K562 treated with DMSO at 1 percent for 24 hours (cell line): Measurements from ENCODE around the gene KATNAL2. TPM values are rescaled to one million over a fixed set of nuclear protein-coding genes. Genes with fewer than 3 reads are reported as not detected.

Experiments used
- total RNA-seq: library from RNA; unstranded; fragments of 300-600 nt; gene quantifications from 2 replicates; pipeline ENCODE4 v1.2.3, GENCODE V29; 2022; ENCODE audit warnings: low read depth; ENCODE audit not compliant: insufficient read depth

The KATNAL2 gene
- 0.73 and 2.0 TPM in 2 replicates for total RNA-seq

DNA sequence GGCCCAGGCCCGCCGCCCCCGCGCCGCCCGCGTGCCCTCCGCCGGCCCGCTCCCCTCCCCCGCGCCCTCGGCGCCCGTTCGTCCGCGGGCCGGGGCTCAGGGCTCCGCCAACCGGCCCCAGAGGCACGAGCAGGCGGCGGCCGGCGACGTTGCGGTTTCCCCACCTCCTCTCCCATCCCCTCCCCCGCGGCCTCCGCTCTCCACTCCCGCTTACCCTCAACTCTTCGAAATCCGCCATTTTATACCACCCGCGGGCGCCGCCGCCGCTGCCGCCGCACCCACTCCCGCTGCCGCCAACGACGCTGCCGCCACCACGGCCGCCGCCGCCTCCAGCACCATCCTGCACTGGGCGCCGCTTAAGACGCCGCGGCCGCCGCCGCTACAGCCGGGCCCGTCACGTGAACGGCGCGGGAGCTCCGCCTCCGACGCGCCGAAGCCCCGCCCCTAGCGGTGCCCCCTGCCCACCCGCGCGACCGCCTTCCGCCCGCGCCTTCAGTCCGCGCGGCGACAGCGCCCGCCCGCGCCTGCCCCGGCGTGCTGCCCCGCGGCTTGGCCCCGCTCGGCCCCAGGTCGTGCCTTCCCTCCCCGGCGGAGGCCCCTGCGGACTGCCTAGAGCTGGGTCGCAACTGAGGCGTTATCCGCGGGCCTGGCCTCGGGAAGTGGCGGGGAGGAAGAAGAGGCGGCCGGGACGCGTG is at the start of gene KATNAL2, which contains the start of gene PIAS2:
KATNAL2 (plus strand) TSS at position 495 of the 695 bp plus-strand sequence. CDS start 29,271 bp downstream, outside the sequence.
PIAS2 (minus strand) TSS at position 400 of the 695 bp plus-strand sequence; CDS start at position 238, 162 bp downstream.

DNA sequence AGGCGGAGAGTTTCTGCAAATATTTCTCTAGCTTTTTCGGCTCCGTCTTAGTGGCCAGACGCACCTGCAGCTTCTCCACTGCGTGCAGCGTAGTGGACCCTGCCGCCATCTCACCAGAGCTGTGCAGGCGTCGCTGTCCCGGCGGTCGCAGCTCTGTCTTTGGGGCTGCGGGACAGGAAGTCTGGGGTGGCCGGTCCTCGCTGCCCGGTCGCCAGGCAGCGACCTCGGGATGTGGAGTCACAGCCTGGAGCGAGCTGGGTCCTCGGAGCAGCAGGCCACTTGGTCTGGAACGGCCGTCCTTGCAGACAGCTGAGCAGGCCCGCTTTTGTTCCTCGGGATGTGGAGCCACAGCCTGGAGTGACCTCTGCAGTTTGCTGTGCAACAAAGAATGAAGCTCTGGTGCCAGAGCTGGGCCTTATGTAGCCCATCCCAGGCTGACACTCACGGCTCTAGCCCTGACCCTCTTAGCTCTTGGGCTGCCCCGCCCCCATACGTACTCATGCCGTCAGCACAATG is 117.8 kb downstream of the KATNAL2 start, which contains the start of gene ELOA2:
ELOA2 (minus strand) TSS at position 466 of the 516 bp plus-strand sequence; CDS start at position 109, 357 bp downstream.

GRCh38 chr18:47150029-47150823 is 232.8 kb downstream of the KATNAL2 start, which contains the start of gene HDHD2:
Gene HDHD2 (minus strand): TSS chr18:47150500. CDS start chr18:47136439, 14,061 bp downstream.

Other genes starting within 250 kb of the KATNAL2 start
- gene ST8SIA5, start 160.5 kb upstream of the KATNAL2 start, total RNA-seq, result 0.58 TPM in 1 of 2 replicates, not detected in the other
- 7.7 and 9.1 TPM in 2 replicates for gene PIAS2, start 95 bp upstream of the KATNAL2 start, total RNA-seq
- gene ELOA2, start 118.0 kb downstream of the KATNAL2 start, total RNA-seq, result not detected in 2 replicates
- 24.8 and 29.0 TPM in 2 replicates for gene HDHD2, start 232.9 kb downstream of the KATNAL2 start, total RNA-seq